ENCODE results near the gene ARV1.
"Not testable (repeated sequence)": the region's sequence is repeated elsewhere in the genome, so short reads cannot be mapped to it uniquely, and the experiment has no call there.

Gene ARV1

GRCh38 chr1:231045286-231045685, 66.4 kb downstream of the ARV1 start:
- DNase-seq (ENCODE audit: low spot score) = no peak

- DNase-seq (ENCODE audit: low spot score) = not testable (repeated sequence)
Observed at GRCh38 chr1:231045921-231046729, 67.2 kb downstream of the ARV1 start.

- no peak for DNase-seq (ENCODE audit: low spot score)
Observed at GRCh38 chr1:231046730-231047395, 68.0 kb downstream of the ARV1 start.

GRCh38 chr1:231047529-231047928, 68.6 kb downstream of the ARV1 start:
- not testable (repeated sequence) for DNase-seq (ENCODE audit: low spot score)

GRCh38 chr1:231048419-231048818, 69.5 kb downstream of the ARV1 start:
- DNase-seq (ENCODE audit: low spot score) = not testable (repeated sequence)

- no peak for DNase-seq (ENCODE audit: low spot score)
Observed at GRCh38 chr1:231049121-231049979, 70.5 kb downstream of the ARV1 start.
